Fibroblast of lung (primary cell): Measurements from ENCODE around the gene NTRK3. TPM values are rescaled to one million over a fixed set of nuclear protein-coding genes. Genes with fewer than 3 reads are reported as not detected.

ENCODE experiments used
- DNase-seq, 2 donors: peaks; one replicate each; pipeline versions ENCODE4 v3.0.0 to v3.0.0-alpha.2; 2010; ENCODE audit warnings: low read depth in 2 of 2
- H2AFZ ChIP-seq: 2 replicates; pipeline ENCODE4 v1.5.1; 2012; ENCODE audit warnings: low read length, control low read depth, inconsistent platforms
- H3K27ac ChIP-seq: 2 replicates; pipeline ENCODE4 v1.5.1; 2011; ENCODE audit warnings: low read length, control low read depth; ENCODE audit not compliant: insufficient read depth
- H3K27me3 ChIP-seq: 2 replicates; pipeline ENCODE4 v1.5.1; 2011; ENCODE audit warnings: mild to moderate bottlenecking, low read length; ENCODE audit not compliant: control insufficient read depth, insufficient read depth
- H3K36me3 ChIP-seq: 2 replicates; pipeline ENCODE4 v1.5.1; 2011; ENCODE audit warnings: low read length; ENCODE audit not compliant: control insufficient read depth, insufficient read depth
- H3K4me1 ChIP-seq: 2 replicates; pipeline ENCODE4 v1.5.1; 2011; ENCODE audit warnings: low read length; ENCODE audit not compliant: control insufficient read depth, insufficient read depth; ENCODE audit errors: extremely low read depth
- H3K4me2 ChIP-seq: 2 replicates; pipeline ENCODE4 v1.5.1; 2011; ENCODE audit warnings: low read length, control low read depth; ENCODE audit not compliant: insufficient read depth; ENCODE audit errors: extremely low read depth
- H3K4me3 ChIP-seq, 4 experiments: fragments of 200-600 bp in 1 of 4; sonication (generic) in 1 of 4; replicated peaks in 1 of 4; 2 replicates each; pipeline ENCODE4 v1.5.1; 2011 to 2016; ENCODE audit warnings: low read length in 4 of 4, low read depth in 3 of 4, mild to moderate bottlenecking in 3 of 4, control low read depth in 2 of 4, inconsistent platforms in 1 of 4, mixed read lengths in 1 of 4; ENCODE audit not compliant: insufficient read depth in 1 of 4; ENCODE audit errors: control extremely low read depth in 1 of 4
- H3K79me2 ChIP-seq: 2 replicates; pipeline ENCODE4 v1.5.1; 2012; ENCODE audit warnings: mild to moderate bottlenecking, low read length, inconsistent platforms; ENCODE audit not compliant: control insufficient read depth, insufficient read depth
- H3K9ac ChIP-seq: 2 replicates; pipeline ENCODE4 v1.5.1; 2011; ENCODE audit warnings: mild to moderate bottlenecking, low read length, control low read depth; ENCODE audit not compliant: insufficient read depth
- H3K9me3 ChIP-seq: 2 replicates; pipeline ENCODE4 v1.5.1; 2012; ENCODE audit warnings: low read depth, low read length; ENCODE audit not compliant: control insufficient read depth, insufficient read depth
- H4K20me1 ChIP-seq: 2 replicates; pipeline ENCODE4 v1.5.1; 2011; ENCODE audit warnings: low read length; ENCODE audit not compliant: control insufficient read depth, insufficient read depth; ENCODE audit errors: extremely low read depth
- CTCF ChIP-seq, 2 donors: IDR thresholded peaks in 1 of 2; conservative IDR thresholded peaks in 1 of 2; 1 replicate in 1 of 2; 2 replicates in 1 of 2; pipeline ENCODE4 v1.5.1; 2011 to 2012; ENCODE audit warnings: low read length in 2 of 2, control low read depth in 1 of 2, inconsistent platforms in 1 of 2, low read depth in 1 of 2, mild to moderate bottlenecking in 1 of 2
- EZH2 ChIP-seq: IDR thresholded peaks from 2 replicates; pipeline ENCODE4 v1.5.1; 2012; ENCODE audit warnings: low read length, control low read depth, mild to moderate bottlenecking; ENCODE audit errors: missing control alignments
- polyA plus RNA-seq, 2 donors: library from polyadenylated mRNA; depleted of rRNA in 1 of 2; stranded (reverse) in 1 of 2; unstranded in 1 of 2; fragments of >200 nt; gene quantifications; 2 replicates each; pipeline ENCODE4 v1.2.1, GENCODE V29; 2011 to 2012; ENCODE audit warnings: missing spikeins in 1 of 2
- total RNA-seq: library from RNA; depleted of rRNA; stranded (reverse); fragments of >200 nt; gene quantifications from 2 replicates; pipeline ENCODE4 v1.2.1, GENCODE V29; 2014

NTRK3 gene
- total and polyA plus RNA-seq, 2 donors (not counting 1 experiment from before 2014, with no cell fraction given): 0.06 TPM; not detected in 1

- Histone ChIP-seq H3K79me2 (no peaks in the 10 kb centered on the region), H3K9me3 (no peaks in the 10 kb centered on the region), H3K4me1 (no peaks in the 10 kb centered on the region), H4K20me1 (no peaks in the 10 kb centered on the region), H3K27me3 (no peaks in the 10 kb centered on the region), H2AFZ (no peak overlapping the region), H3K4me2 (no peak overlapping the region), H3K9ac (no peak overlapping the region), H3K4me3 (no peak overlapping the region), H3K27ac (no peak overlapping the region), H3K36me3 (no peaks in the 10 kb centered on the region)
- TF ChIP-seq CTCF (conservative IDR thresholded peaks at IDR 0.05 in 1 of 2, IDR thresholded peaks at IDR 0.05 in 1 of 2; ENCODE audit: low read depth in 1 of 2, low read length in 2 of 2): no peak
- no peak for TF ChIP-seq EZH2
- no peak for DNase-seq
These were observed 36.9 kb downstream of the NTRK3 start for GRCh38 chr15:88219623-88220022.

- no peaks in the 10 kb centered on the region for H3K36me3 ChIP-seq
- no peak overlapping the region for H3K4me3 ChIP-seq
- H3K4me2 ChIP-seq: no peak overlapping the region
- no peak overlapping the region for H2AFZ ChIP-seq
- H3K9ac ChIP-seq: no peak overlapping the region
- H4K20me1 ChIP-seq: no peaks in the 10 kb centered on the region
- H3K4me1 ChIP-seq: no peaks in the 10 kb centered on the region
- TF ChIP-seq CTCF (conservative IDR thresholded peaks at IDR 0.05 in 1 of 2, IDR thresholded peaks at IDR 0.05 in 1 of 2; ENCODE audit: low read depth in 1 of 2, low read length in 2 of 2) (no peak), EZH2 (no peak)
- no peak for DNase-seq
- H3K9me3 ChIP-seq: no peaks in the 10 kb centered on the region
- H3K79me2 ChIP-seq: no peaks in the 10 kb centered on the region
- no peak overlapping the region for H3K27ac ChIP-seq
- no peaks in the 10 kb centered on the region for H3K27me3 ChIP-seq
These were observed 37.9 kb downstream of the NTRK3 start for GRCh38 chr15:88218557-88219221.

- Histone ChIP-seq H3K4me2 (no peak overlapping the region), H3K9me3 (no peaks in the 10 kb centered on the region), H3K79me2 (no peaks in the 10 kb centered on the region), H2AFZ (no peak overlapping the region), H3K27ac (no peak overlapping the region), H3K4me3 (no peak overlapping the region), H3K27me3 (no peaks in the 10 kb centered on the region), H3K36me3 (no peaks in the 10 kb centered on the region), H4K20me1 (no peaks in the 10 kb centered on the region), H3K9ac (no peak overlapping the region), H3K4me1 (no peaks in the 10 kb centered on the region)
- TF ChIP-seq CTCF (conservative IDR thresholded peaks at IDR 0.05 in 1 of 2, IDR thresholded peaks at IDR 0.05 in 1 of 2; ENCODE audit: low read depth in 1 of 2, low read length in 2 of 2) (no peak), EZH2 (no peak)
- DNase-seq: no peak
These were observed 41.4 kb downstream of the NTRK3 start for GRCh38 chr15:88215066-88215648.
